ENCODE data around the gene CEACAM20. TPM values are rescaled to one million over a fixed set of nuclear protein-coding genes. Genes with fewer than 3 reads are reported as not detected.

CEACAM20 gene
- total RNA-seq (2022; extraction: Qiagen RNA extraction), result 0.05 to 0.08 TPM (median 0.06 TPM) in 5 replicates

GRCh38 chr19:44529536-44529935 is at the start of gene CEACAM20:
TSS of gene CEACAM20 (minus strand) at chr19:44529675. CDS start at chr19:44529509, 166 bp downstream.

GRCh38 chr19:44499962-44500949 is 29.2 kb downstream of the CEACAM20 start, which contains the start of gene ZNF180:
TSS of gene ZNF180 (minus strand) at chr19:44500522. CDS start at chr19:44497334, 3,188 bp downstream.

Other genes starting within 250 kb of the CEACAM20 start
- gene ZNF235, start 224.7 kb downstream of the CEACAM20 start, total RNA-seq (2022; extraction: Qiagen RNA extraction), result 2.7 to 3.3 TPM (median 3.0 TPM) in 5 replicates
- gene ZNF112, start 173.0 kb downstream of the CEACAM20 start, total RNA-seq (2022; extraction: Qiagen RNA extraction), result 1.5 to 3.2 TPM (median 2.2 TPM) in 5 replicates
- gene ZNF285, start 128.1 kb downstream of the CEACAM20 start, total RNA-seq (2022; extraction: Qiagen RNA extraction), result 2.0 to 2.6 TPM (median 2.1 TPM) in 5 replicates
- gene ZNF229, start 81.2 kb downstream of the CEACAM20 start, total RNA-seq (2022; extraction: Qiagen RNA extraction), result 1.9 to 3.4 TPM (median 3.1 TPM) in 5 replicates
- gene ZNF180, start 29.2 kb downstream of the CEACAM20 start, total RNA-seq (2022; extraction: Qiagen RNA extraction), result 6.7 to 8.6 TPM (median 8.0 TPM) in 5 replicates
- 0.23 to 0.57 TPM (median 0.32 TPM) in 5 replicates for gene IGSF23, start 83.9 kb upstream of the CEACAM20 start, total RNA-seq (2022; extraction: Qiagen RNA extraction)
- gene PVR, start 114.2 kb upstream of the CEACAM20 start, total RNA-seq (2022; extraction: Qiagen RNA extraction), result 102 to 126 TPM (median 116 TPM) in 5 replicates
- 8.3 to 10.6 TPM (median 9.8 TPM) in 5 replicates for gene CEACAM19, start 141.8 kb upstream of the CEACAM20 start, total RNA-seq (2022; extraction: Qiagen RNA extraction)
- gene CEACAM16, start 169.5 kb upstream of the CEACAM20 start, total RNA-seq (2022; extraction: Qiagen RNA extraction), result 0.09 to 0.24 TPM (median 0.10 TPM) in 4 of 5 replicates, not detected in the other
- 52.2 to 105 TPM (median 89.5 TPM) in 5 replicates for gene BCL3, start 219.0 kb upstream of the CEACAM20 start, total RNA-seq (2022; extraction: Qiagen RNA extraction)
- gene CBLC, start 248.2 kb upstream of the CEACAM20 start, total RNA-seq (2022; extraction: Qiagen RNA extraction), result not detected in 5 replicates

Data from A549 treated with CORT108297 at 1 μM for 4 hours (cell line).